Mucosa of descending colon (tissue), 3 donors: ENCODE measurements around the gene MYO7B. TPM values are rescaled to one million over a fixed set of nuclear protein-coding genes. Genes with fewer than 3 reads are reported as not detected.

ENCODE experiments used
- ATAC-seq: fragments of 200-7000 bp; cut with Tn5 transposase; one replicate; pipeline ENCODE4 v1.9.1; 2020; ENCODE audit warnings: mild to moderate bottlenecking, moderate library complexity
- DNase-seq, 3 donors: peaks; one replicate each; pipeline ENCODE4 v3.0.0-alpha.2; 2020
- H3K36me3 ChIP-seq: fragments of 200-600 bp; one replicate; pipeline ENCODE4 v1.8.0; 2021; ENCODE audit warnings: low read depth, mild to moderate bottlenecking
- H3K4me1 ChIP-seq: fragments of 200-600 bp; one replicate; pipeline ENCODE4 v1.8.0; 2021; ENCODE audit warnings: low read depth, mild to moderate bottlenecking
- H3K4me3 ChIP-seq: fragments of 200-600 bp; one replicate; pipeline ENCODE4 v1.8.0; 2021; ENCODE audit warnings: mild to moderate bottlenecking
- H3K9me3 ChIP-seq: fragments of 200-600 bp; one replicate; pipeline ENCODE4 v1.8.0; 2021; ENCODE audit warnings: mild to moderate bottlenecking
- intact Hi-C, 2 donors: fragments of 100-400 bp; cut with DNase I in 1 of 2; cut with micrococcal nuclease in 1 of 2; formaldehyde crosslinking; loops; one replicate each; pipeline versions ENCODE4 v1.11.0 to v1.11.1; 2022; cut with DNase I, micrococcal nuclease
- total RNA-seq, 3 donors: library from RNA; stranded (reverse); fragmentation: NEBNext Ultra II Directional in 2 of 3; extraction: Animal tissue kit (Norgen Biotek cat#: 25700) in 2 of 3; gene quantifications; one replicate each; pipeline versions ENCODE4 v1.2.1 to v1.2.4, GENCODE V29; 2021 to 2023
- TF ChIP-seq, protein P1 (sequence below): fragments of 200-600 bp; IDR thresholded peaks from one replicate; pipeline ENCODE4 v1.8.0; 2022; ENCODE audit warnings: antibody characterized with exemption, mild to moderate bottlenecking
- donor health status: DM: no; HTN: no; CAD: no; lungs with moderate emphysema.
- donor health status: DM: no; HTN: no; CAD: no.
- donor health status: DM: no; HTN: yes; CAD: no.

The MYO7B gene
- total RNA-seq, 3 donors from 2014 or later = 118 to 305 (median 199) TPM

- DNase-seq = no peak
- Histone ChIP-seq H3K36me3 (no peaks in the 10 kb centered on the region), H3K9me3 (no peaks in the 10 kb centered on the region), H3K4me1 (no peaks in the 10 kb centered on the region), H3K4me3 (no peak overlapping the region)
- TF ChIP-seq, protein P1, sequence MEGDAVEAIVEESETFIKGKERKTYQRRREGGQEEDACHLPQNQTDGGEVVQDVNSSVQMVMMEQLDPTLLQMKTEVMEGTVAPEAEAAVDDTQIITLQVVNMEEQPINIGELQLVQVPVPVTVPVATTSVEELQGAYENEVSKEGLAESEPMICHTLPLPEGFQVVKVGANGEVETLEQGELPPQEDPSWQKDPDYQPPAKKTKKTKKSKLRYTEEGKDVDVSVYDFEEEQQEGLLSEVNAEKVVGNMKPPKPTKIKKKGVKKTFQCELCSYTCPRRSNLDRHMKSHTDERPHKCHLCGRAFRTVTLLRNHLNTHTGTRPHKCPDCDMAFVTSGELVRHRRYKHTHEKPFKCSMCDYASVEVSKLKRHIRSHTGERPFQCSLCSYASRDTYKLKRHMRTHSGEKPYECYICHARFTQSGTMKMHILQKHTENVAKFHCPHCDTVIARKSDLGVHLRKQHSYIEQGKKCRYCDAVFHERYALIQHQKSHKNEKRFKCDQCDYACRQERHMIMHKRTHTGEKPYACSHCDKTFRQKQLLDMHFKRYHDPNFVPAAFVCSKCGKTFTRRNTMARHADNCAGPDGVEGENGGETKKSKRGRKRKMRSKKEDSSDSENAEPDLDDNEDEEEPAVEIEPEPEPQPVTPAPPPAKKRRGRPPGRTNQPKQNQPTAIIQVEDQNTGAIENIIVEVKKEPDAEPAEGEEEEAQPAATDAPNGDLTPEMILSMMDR = no peak
- intact Hi-C loops = no loop called here
- peak; percentile 18 for ATAC-seq
Measured at GRCh38 chr2:127683757-127684156, 148.3 kb downstream of the MYO7B start.

DNA sequence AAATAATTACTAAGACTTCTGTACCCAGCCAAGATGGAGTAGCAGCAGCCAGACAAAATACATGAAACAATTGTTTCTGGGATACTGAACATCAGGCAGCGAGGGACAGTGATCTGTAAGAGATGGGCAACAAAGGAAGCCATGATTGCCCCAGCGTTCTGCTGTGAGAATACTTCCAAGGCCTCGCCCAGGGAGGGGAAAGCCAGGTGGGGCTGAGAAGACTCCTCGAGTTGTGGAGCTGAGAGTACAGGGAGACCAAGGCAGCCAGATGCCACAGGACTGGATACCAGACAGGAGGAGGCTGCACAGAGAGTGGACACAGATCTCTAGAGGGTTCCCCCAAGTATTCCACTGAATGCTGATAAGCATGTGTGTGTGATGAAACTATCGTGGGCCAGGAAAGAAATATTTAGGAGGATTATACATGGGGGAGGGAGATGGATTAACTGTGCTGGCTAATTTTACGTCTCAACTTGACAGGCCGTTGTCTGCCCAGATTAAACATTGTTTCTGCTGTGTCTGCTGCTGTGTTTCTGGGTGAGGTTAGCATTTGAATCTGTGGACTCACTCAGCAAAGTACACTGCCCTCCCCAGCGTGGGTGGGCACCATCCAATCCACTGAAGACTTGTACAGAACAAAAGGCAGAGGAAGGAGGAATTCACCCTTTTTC lies 150.1 kb downstream of the MYO7B start:
- peaks cover 5% of the 10 kb centered on the region for H3K9me3 ChIP-seq
- intact Hi-C loops = no loop called here
- H3K4me1 ChIP-seq = no peaks in the 10 kb centered on the region
- H3K4me3 ChIP-seq = no peak overlapping the region
- DNase-seq (no peak), ATAC-seq (peak; percentile 9)
- TF ChIP-seq, protein P1 = no peak
- no peaks in the 10 kb centered on the region for H3K36me3 ChIP-seq

Other genes with a start within 250 kb of the MYO7B start
- gene ERCC3, start 241.5 kb upstream of the MYO7B start, total RNA-seq = 10 to 100 TPM; 26.7 to 35.7 (median 33.6) TPM
- gene MAP3K2, start 147.7 kb upstream of the MYO7B start, total RNA-seq = 10 to 100 TPM; 71.8 to 80.6 (median 77.1) TPM
- 1 to 10 TPM in 1 of 3 donors, under 1 TPM in 2; 0.80 to 3.6 (median 0.95) TPM for gene PROC, start 117.3 kb upstream of the MYO7B start, total RNA-seq
- gene IWS1, start 9.2 kb upstream of the MYO7B start, total RNA-seq = 10 to 100 TPM; 32.3 to 38.4 (median 33.2) TPM
- under 1 TPM in 1 of 3 donors, not detected in 2; 0.51 TPM for gene GPR17, start 110.5 kb downstream of the MYO7B start, total RNA-seq
- gene LIMS2, start 139.8 kb downstream of the MYO7B start, total RNA-seq = 100 to 1,000 TPM in 1 of 3 donors, 10 to 100 TPM in 2; 12.5 to 478 (median 29.9) TPM
- 1 to 10 TPM; 5.1 to 8.8 (median 8.1) TPM for gene SFT2D3, start 165.8 kb downstream of the MYO7B start, total RNA-seq